IMR-90 (cell line): ENCODE data around the gene FMNL1. TPM values are rescaled to one million over a fixed set of nuclear protein-coding genes. Genes with fewer than 3 reads are reported as not detected.
A peak's percentile ranks its signal among the peaks of the same experiment; 100 is the strongest.

Source experiments
- ATAC-seq: fragments of 200-7000 bp; cut with Tn5 transposase; 2 replicates; pipeline ENCODE4 v1.9.1; 2020; ENCODE audit warnings: low read depth, mild to moderate bottlenecking, moderate library complexity
- BruUV-seq: library from RNA; stranded (reverse); fragments of 400-500 nt; replicated peaks from 2 replicates; lab custom pipeline; 2021; lab: Mats Ljungman, UMichigan
- CTCF ChIA-PET: fragments of 300-600 bp; formaldehyde crosslinking; extraction: SDS; loops from one replicate; lab custom pipeline; 2021; ENCODE audit warnings: antibody characterized with exemption; lab: Yijun Ruan, JAX
- POLR2A ChIA-PET: fragments of 300-600 bp; sonication (Branson Sonifier 250); formaldehyde crosslinking; loops from one replicate; lab custom pipeline; 2022; ENCODE audit warnings: antibody characterized with exemption; ENCODE audit not compliant: unreplicated experiment; lab: Charles Lee
- DNase-seq: peaks from one replicate; pipeline ENCODE4 v3.0.0; 2013
- H2AFZ ChIP-seq: replicated peaks from 2 replicates; pipeline ENCODE3; 2013; ENCODE audit warnings: low read length, mild to moderate bottlenecking; ENCODE audit not compliant: poor library complexity
- H2AK5ac ChIP-seq: 2 replicates; pipeline ENCODE4 v1.6.1; 2013; ENCODE audit warnings: low read depth, low read length, inconsistent platforms
- H2AK9ac ChIP-seq: replicated peaks from 2 replicates; pipeline ENCODE3; 2013; ENCODE audit warnings: mild to moderate bottlenecking, low read depth, low read length, moderate library complexity; ENCODE audit not compliant: poor library complexity
- H2BK120ac ChIP-seq: 2 replicates; pipeline ENCODE4 v1.6.1; 2013; ENCODE audit warnings: low read depth, low read length, inconsistent platforms
- H2BK15ac ChIP-seq: 3 replicates; pipeline ENCODE4 v1.6.1; 2013; ENCODE audit warnings: low read depth, low read length, inconsistent platforms
- H2BK20ac ChIP-seq: 2 replicates; pipeline ENCODE4 v1.6.1; 2013; ENCODE audit warnings: low read depth, mild to moderate bottlenecking, inconsistent platforms, low read length, moderate library complexity
- H2BK5ac ChIP-seq: 2 replicates; pipeline ENCODE4 v1.6.1; 2013; ENCODE audit warnings: mild to moderate bottlenecking, low read depth, low read length, inconsistent platforms; ENCODE audit not compliant: poor library complexity, severe bottlenecking
- H3K14ac ChIP-seq: replicated peaks from 2 replicates; pipeline ENCODE4 v1.6.1; 2013; ENCODE audit warnings: low read depth, low read length, inconsistent platforms
- H3K18ac ChIP-seq: 2 replicates; pipeline ENCODE4 v1.6.1; 2013; ENCODE audit warnings: low read depth, low read length, control low read depth
- H3K23ac ChIP-seq: 2 replicates; pipeline ENCODE4 v1.6.1; 2013; ENCODE audit warnings: low read depth, low read length, inconsistent platforms
- H3K27ac ChIP-seq: 2 replicates; pipeline ENCODE4 v1.5.1; 2013; ENCODE audit warnings: mild to moderate bottlenecking, control low read depth, low read length; ENCODE audit not compliant: insufficient read depth
- H3K27me3 ChIP-seq: 2 replicates; pipeline ENCODE4 v1.6.1; 2013; ENCODE audit warnings: low read length; ENCODE audit not compliant: control insufficient read depth, insufficient read depth
- H3K36me3 ChIP-seq: 2 replicates; pipeline ENCODE4 v1.6.1; 2013; ENCODE audit warnings: low read length, mixed read lengths; ENCODE audit not compliant: control insufficient read depth, insufficient read depth
- H3K4ac ChIP-seq: 2 replicates; pipeline ENCODE4 v1.6.1; 2013; ENCODE audit warnings: low read depth, low read length, inconsistent platforms
- H3K4me1 ChIP-seq: 2 replicates; pipeline ENCODE4 v1.6.1; 2013; ENCODE audit warnings: low read length, mixed read lengths; ENCODE audit not compliant: control insufficient read depth, insufficient read depth
- H3K4me2 ChIP-seq: 2 replicates; pipeline ENCODE4 v1.6.1; 2013; ENCODE audit warnings: low read depth, mild to moderate bottlenecking, control low read depth, low read length, moderate library complexity
- H3K4me3 ChIP-seq: 2 replicates; pipeline ENCODE4 v1.5.1; 2013; ENCODE audit warnings: low read depth, mild to moderate bottlenecking, control low read depth, low read length, moderate library complexity; ENCODE audit not compliant: insufficient read depth
- H3K56ac ChIP-seq: 2 replicates; pipeline ENCODE4 v1.6.1; 2013; ENCODE audit warnings: low read length, inconsistent platforms; ENCODE audit not compliant: insufficient read depth; ENCODE audit errors: extremely low read depth
- H3K79me1 ChIP-seq, 2 experiments: 2 replicates each; pipeline ENCODE4 v1.6.1; 2013; ENCODE audit warnings: low read length in 2 of 2, inconsistent platforms in 1 of 2, low read depth in 1 of 2
- H3K9ac ChIP-seq: 2 replicates; pipeline ENCODE4 v1.6.1; 2013; ENCODE audit warnings: low read depth, low read length, control low read depth
- H3K9me1 ChIP-seq: 2 replicates; pipeline ENCODE4 v1.6.1; 2013; ENCODE audit warnings: low read length, inconsistent platforms; ENCODE audit not compliant: insufficient read depth
- H3K9me3 ChIP-seq: 2 replicates; pipeline ENCODE4 v1.6.1; 2013; ENCODE audit warnings: low read length; ENCODE audit not compliant: control insufficient read depth, insufficient read depth
- H4K20me1 ChIP-seq: 2 replicates; pipeline ENCODE4 v1.6.1; 2013; ENCODE audit warnings: low read length, inconsistent platforms; ENCODE audit not compliant: insufficient read depth
- H4K5ac ChIP-seq: 2 replicates; pipeline ENCODE4 v1.6.1; 2013; ENCODE audit warnings: mild to moderate bottlenecking, low read depth, low read length, control low read depth
- H4K8ac ChIP-seq, 2 experiments: 2 replicates each; pipeline ENCODE4 v1.6.1; 2013; ENCODE audit warnings: low read depth in 2 of 2, low read length in 2 of 2, control low read depth in 1 of 2, inconsistent platforms in 1 of 2
- H4K91ac ChIP-seq: 2 replicates; pipeline ENCODE4 v1.6.1; 2013; ENCODE audit warnings: low read depth, low read length, inconsistent platforms; ENCODE audit not compliant: insufficient read depth
- BHLHE40 ChIP-seq: fragments of 150-350 bp; IDR thresholded peaks from 2 replicates; pipeline ENCODE4 v1.6.1; 2016; ENCODE audit warnings: mild to moderate bottlenecking, low read depth, low read length
- CEBPB ChIP-seq: IDR thresholded peaks from 2 replicates; pipeline ENCODE4 v1.6.1; 2012; ENCODE audit warnings: low read depth, low read length, improper control_type of control experiment
- FOS ChIP-seq: fragments of 150-350 bp; IDR thresholded peaks from 2 replicates; pipeline ENCODE4 v1.6.1; 2016; ENCODE audit warnings: low read depth, low read length
- MAFK ChIP-seq: IDR thresholded peaks from 2 replicates; pipeline ENCODE4 v1.6.1; 2012; ENCODE audit warnings: low read depth, low read length, improper control_type of control experiment
- MAZ ChIP-seq: IDR thresholded peaks from 2 replicates; pipeline ENCODE4 v1.6.1; 2012; ENCODE audit warnings: low read depth, mild to moderate bottlenecking, low read length, improper control_type of control experiment, moderate library complexity, borderline replicate concordance
- NFE2L2 ChIP-seq: fragments of 150-350 bp; IDR thresholded peaks from 2 replicates; pipeline ENCODE4 v1.6.1; 2016; ENCODE audit warnings: low read depth, mild to moderate bottlenecking, low read length
- RAD21 ChIP-seq: IDR thresholded peaks from 2 replicates; pipeline ENCODE4 v1.6.1; 2012; ENCODE audit warnings: low read length, improper control_type of control experiment
- SMC3 ChIP-seq: fragments of 150-350 bp; IDR thresholded peaks from 2 replicates; pipeline ENCODE4 v1.6.1; 2016; ENCODE audit warnings: low read depth, mild to moderate bottlenecking, antibody characterized with exemption, low read length, moderate library complexity
- WGBS, 2 experiments: methylation state at CpG; one replicate each; pipeline versions ENCODE4 v1.1.5 to v1.1.7; 2013; ENCODE audit warnings: missing lambda C conversion rate in 2 of 2; ENCODE audit not compliant: insufficient read length in 1 of 2; ENCODE audit errors: extremely low coverage in 2 of 2; 5-methylcytosine and 5-hydroxymethylcytosine counted together
- dilution Hi-C: fragments of 300-500 bp; cut with HindIII; formaldehyde crosslinking; loops from one replicate; pipeline ENCODE4 v1.14.3; 2018; ENCODE audit warnings: low sequenced_read_pairs; ENCODE audit not compliant: unreplicated experiment
- in situ Hi-C: fragments of 300-500 bp; cut with MboI; formaldehyde crosslinking; loops from 3 replicates; pipeline ENCODE4 v1.14.3; 2019; ENCODE audit warnings: low sequenced_read_pairs, inconsistent platforms, mixed read lengths
- intact Hi-C: fragments of 100-400 bp; cut with micrococcal nuclease; formaldehyde crosslinking; loops from 2 replicates; pipeline ENCODE4 v1.10.0; 2022
- polyA plus RNA-seq, 3 experiments: library from polyadenylated mRNA; depleted of rRNA; stranded (reverse); fragments of >200 nt; gene quantifications; 2 replicates each; pipeline ENCODE4 v1.2.3, GENCODE V29; 2012; ENCODE audit warnings: low replicate concordance in 1 of 3
- total RNA-seq: library from RNA; depleted of rRNA; stranded (reverse); fragments of >200 nt; gene quantifications from 2 replicates; pipeline ENCODE4 v1.2.3, GENCODE V29; 2012

Gene FMNL1
- total and polyA plus RNA-seq, 2 of the 4 experiments (the other 2 are of a cell fraction) = 0.36 to 2.3 TPM

GRCh38 chr17:45230787-45231480 is 9.2 kb downstream of the FMNL1 start:
- in situ Hi-C loops = no loop called here
- Histone ChIP-seq H3K9me3 (no peaks in the 10 kb centered on the region), H3K4me2 (no peak overlapping the region), H4K20me1 (no peaks in the 10 kb centered on the region), H3K4me3 (no peak overlapping the region), H2BK15ac (peak overlapping the region; percentile 86; the same call in 2 of the 3 replicates), H3K36me3 (no peaks in the 10 kb centered on the region), H2AFZ (peak overlapping the region; percentile 69), H4K5ac (peak overlapping the region; percentile 40), H3K4me1 (peaks cover 37% of the 10 kb centered on the region), H2BK120ac (peak overlapping the region; percentile 98), H3K27me3 (no peaks in the 10 kb centered on the region), H3K79me1 (peaks cover 0 to 28% of the 10 kb centered on the region in 2 experiments; a peak in 3 of 4 replicates), H3K27ac (peak overlapping the region; percentile 91), H2BK5ac (peak overlapping the region; percentile 21), H2BK20ac (0 out of 2 replicates have a peak overlapping the region, but pooled peaks have one; percentile 34), H4K8ac (peak overlapping the region; percentile 25 to 46; a peak in 3 of 4 replicates), H3K9me1 (peaks cover 24% of the 10 kb centered on the region), H3K18ac (peak overlapping the region; percentile 60; the same call in 1 of the 2 replicates), H4K91ac (peak overlapping the region; percentile 68; the same call in 1 of the 2 replicates), H2AK9ac (peak overlapping the region; percentile 71), H2AK5ac (peak overlapping the region; percentile 75), H3K14ac (peak overlapping the region; percentile 41; the same call in 1 of the 2 replicates), H3K23ac (no peak overlapping the region), H3K56ac (no peak overlapping the region), H3K4ac (peak overlapping the region; percentile 97), H3K9ac (peak overlapping the region; percentile 10; the same call in 1 of the 2 replicates)
- intact Hi-C loops = no loop called here
- ATAC-seq = peak; percentile 15
- ChIA-PET POLR2A (no interaction called here), CTCF (interaction anchor here (0.8 to 1.3 kb wide), 2 partner anchors 12 to 96 kb away, joined by 3 read pairs; partner anchors contain the start of gene ACBD4)
- DNase-seq = peak; percentile 33
- no peak for TF ChIP-seq RAD21
- no peak for TF ChIP-seq BHLHE40
- TF ChIP-seq MAZ = 0 out of 2 replicates have a peak, but pooled peaks have one; percentile 11
- TF ChIP-seq SMC3 = no peak
- TF ChIP-seq CEBPB = no peak
- no peak for TF ChIP-seq MAFK
- TF ChIP-seq NFE2L2 = no peak
- no peak for TF ChIP-seq FOS
- dilution Hi-C loops = no loop called here
- WGBS, 2 experiments = 40% methylated on average over 2 of the region's 12 CpGs; no CpG with 5 or more reads in 1 of the 2 experiments
- no TSS peak for BruUV-seq
